GM18499 (cell line): ENCODE measurements around the gene ADCY5.

ENCODE experiments used
- ATAC-seq: cut with Tn5 transposase; IDR thresholded peaks from one replicate; pipeline ENCODE4 v1.9.1; 2021; ENCODE audit warnings: moderate number of reproducible peaks; ENCODE audit not compliant: insufficient read depth, unreplicated experiment

ADCY5 gene

GRCh38 chr3:123431007-123431657 is 17.8 kb downstream of the ADCY5 start:
- ATAC-seq = no peak

GRCh38 chr3:123430266-123430665 is 18.6 kb downstream of the ADCY5 start:
- ATAC-seq = no peak

- no peak for ATAC-seq
Measured at GRCh38 chr3:123429362-123430125, 19.3 kb downstream of the ADCY5 start.

- ATAC-seq = no peak
Measured at GRCh38 chr3:123424999-123425712, 23.7 kb downstream of the ADCY5 start.

- ATAC-seq = no peak
Measured at GRCh38 chr3:123424321-123424998, 24.4 kb downstream of the ADCY5 start.

GRCh38 chr3:123423806-123424205 is 25.1 kb downstream of the ADCY5 start:
- ATAC-seq = no peak

- ATAC-seq = no peak
Measured at GRCh38 chr3:123423031-123423430, 25.9 kb downstream of the ADCY5 start.

- no peak for ATAC-seq
Measured at GRCh38 chr3:123422457-123422856, 26.4 kb downstream of the ADCY5 start.

GRCh38 chr3:123421353-123422174 is 27.3 kb downstream of the ADCY5 start:
- ATAC-seq = no peak

- ATAC-seq = no peak
Measured at GRCh38 chr3:123420416-123420968, 28.4 kb downstream of the ADCY5 start.

GRCh38 chr3:123419850-123420297 is 29.0 kb downstream of the ADCY5 start:
- no peak for ATAC-seq

GRCh38 chr3:123419181-123419849 is 29.6 kb downstream of the ADCY5 start:
- ATAC-seq = no peak

GRCh38 chr3:123416647-123417046 is 32.2 kb downstream of the ADCY5 start:
- ATAC-seq = no peak

- no peak for ATAC-seq
Measured at GRCh38 chr3:123416173-123416572, 32.7 kb downstream of the ADCY5 start.

- no peak for ATAC-seq
Measured at GRCh38 chr3:123414973-123415775, 33.7 kb downstream of the ADCY5 start.

- no peak for ATAC-seq
Measured at GRCh38 chr3:123412811-123413604, 35.9 kb downstream of the ADCY5 start.

- ATAC-seq = no peak
Measured at GRCh38 chr3:123412076-123412475, 36.8 kb downstream of the ADCY5 start.
